HG03097 (cell line): ENCODE results near the gene KLHL29.

Source experiments
- ATAC-seq: cut with Tn5 transposase; IDR thresholded peaks from one replicate; pipeline ENCODE4 v1.9.1; 2021; ENCODE audit not compliant: unreplicated experiment, low FRiP score

KLHL29 gene

DNA sequence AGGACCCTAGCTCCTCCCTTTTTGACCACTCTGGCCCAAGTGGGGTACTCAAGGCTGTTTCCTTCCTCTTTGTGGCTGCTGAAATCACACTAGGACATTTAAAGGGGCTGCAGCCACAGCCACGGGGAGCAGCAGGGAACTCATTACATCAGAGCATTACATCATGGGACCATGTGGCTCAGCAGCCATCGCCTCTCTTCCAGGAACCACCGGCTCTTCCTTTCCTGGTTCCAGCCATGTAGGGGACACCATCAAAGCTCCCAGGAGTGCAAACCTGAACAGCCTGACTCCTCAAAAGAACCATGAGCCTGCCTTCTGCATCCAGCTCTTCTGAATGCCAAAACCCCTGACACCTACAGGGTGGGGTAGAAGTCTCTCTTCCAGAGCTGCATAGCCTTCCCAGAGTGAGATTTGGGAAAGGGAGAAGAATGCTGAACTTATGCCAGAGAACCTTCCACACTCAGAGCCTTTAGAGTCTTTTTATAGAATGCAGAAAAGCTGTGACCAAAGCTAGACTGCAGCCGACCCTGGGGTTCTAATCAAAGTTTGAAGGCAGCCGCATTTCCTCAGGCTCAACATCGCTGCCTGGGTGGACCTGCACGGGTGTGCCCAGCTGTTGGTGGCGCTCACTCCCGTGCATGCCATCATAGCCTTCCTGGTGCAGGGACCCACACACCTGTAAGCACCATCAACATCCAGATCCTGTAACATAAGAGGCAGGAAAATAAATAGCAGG lies 121.7 kb downstream of the KLHL29 start:
- no peak for ATAC-seq

DNA sequence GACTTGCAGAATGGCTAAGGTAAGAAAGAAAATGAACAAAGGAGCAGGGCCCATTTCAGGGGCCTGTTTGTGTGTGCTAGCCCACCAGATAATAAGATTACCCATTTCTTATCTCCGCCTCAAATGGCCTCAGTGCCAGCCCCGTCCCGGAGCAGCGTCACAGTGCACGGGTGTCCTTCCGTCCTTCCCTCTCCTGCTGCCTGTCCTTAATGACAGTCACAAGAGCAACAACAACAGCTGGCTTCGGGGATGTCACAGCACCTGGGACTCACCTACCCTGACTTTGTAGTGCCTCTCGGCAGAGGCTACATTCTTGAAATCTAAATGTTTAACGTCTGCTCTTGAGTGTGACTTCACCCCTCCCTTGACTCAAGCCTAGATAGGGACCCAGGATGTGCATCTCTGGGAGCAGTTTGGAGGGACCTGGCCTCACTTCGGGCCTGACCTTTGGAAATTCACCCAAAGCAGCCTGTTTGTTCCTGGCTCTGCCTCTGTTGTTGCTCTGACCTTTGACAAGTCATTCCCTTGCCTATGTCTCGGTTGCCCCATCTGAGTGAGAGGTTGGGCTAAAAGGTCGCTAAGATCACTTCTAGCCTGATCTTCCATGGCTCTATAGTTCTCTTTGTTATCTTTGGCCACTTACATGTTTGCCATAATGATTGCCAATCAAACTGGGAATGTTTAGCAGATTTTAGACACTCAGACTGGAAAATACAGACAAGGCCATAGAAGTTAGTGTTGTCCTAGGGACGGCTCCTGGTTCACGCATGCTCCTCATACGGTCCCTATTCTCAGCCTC lies 122.5 kb downstream of the KLHL29 start:
- ATAC-seq = no peak

DNA sequence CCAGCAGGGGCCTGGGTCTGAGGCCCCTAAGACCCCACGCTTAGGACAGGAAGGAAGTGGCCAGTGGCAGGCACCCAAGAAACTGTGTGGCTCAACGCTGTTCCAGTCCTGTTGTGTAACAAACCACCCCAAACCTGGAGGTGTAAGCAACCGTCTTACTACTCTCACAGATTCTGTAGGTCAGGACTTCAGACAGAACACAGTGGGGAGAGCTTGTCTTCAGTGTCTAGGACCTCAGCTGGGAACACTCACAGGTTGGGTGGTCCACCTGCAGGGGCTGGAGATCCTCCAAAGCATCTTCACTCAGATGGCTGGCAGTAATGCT lies 123.0 kb downstream of the KLHL29 start:
- no peak for ATAC-seq

DNA sequence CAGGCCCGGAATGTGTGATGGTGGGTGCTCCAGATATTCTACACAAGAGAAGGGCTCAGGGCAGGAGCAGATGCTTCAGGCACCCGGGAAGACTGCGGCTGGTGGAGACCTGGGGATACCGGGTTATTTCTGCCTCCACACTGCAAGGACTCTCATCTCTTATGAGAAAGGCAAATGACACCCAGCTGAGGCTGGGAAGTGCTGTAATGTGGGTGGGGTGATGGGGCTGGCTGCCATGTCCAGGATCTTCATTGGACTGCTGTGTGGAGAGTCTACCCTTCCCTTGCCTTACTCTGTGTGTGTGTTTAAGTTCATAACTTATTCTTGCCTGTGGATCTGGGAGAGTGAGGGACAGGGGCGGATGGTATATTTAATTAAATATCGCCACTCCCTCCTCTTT lies 124.1 kb downstream of the KLHL29 start:
- ATAC-seq = no peak

DNA sequence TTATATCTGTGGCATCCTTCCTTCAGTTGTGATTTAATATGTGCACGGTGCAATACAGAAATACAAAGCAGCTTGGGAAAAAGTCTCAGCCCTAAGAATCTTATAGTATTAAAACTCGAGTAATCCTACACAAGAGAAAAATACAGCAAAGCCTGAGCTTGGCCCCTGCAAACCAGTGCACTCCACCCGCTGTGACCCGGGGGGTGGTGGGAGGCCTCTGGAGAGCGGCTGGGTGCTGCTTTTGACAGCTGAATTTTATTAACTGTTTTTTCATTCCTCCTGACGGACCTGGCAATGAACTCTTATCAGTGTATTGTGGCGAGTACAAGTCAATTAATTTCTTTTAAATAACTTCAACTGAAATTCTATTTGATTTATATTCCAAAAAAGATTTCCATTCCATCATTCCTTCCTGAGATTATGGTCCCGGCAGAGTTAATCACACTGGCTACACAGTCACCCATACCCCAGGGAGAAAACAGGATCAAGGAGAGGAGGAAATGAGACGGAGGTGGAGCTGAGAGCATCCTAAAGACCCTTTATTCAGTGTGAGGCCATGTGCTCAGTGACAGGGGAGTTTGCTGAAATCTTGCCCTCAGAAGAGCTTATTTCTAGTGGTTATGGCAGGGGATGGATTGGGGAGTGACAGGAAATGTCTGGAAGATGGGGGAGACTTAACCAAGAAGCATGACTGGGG lies 124.8 kb downstream of the KLHL29 start:
- ATAC-seq = no peak

DNA sequence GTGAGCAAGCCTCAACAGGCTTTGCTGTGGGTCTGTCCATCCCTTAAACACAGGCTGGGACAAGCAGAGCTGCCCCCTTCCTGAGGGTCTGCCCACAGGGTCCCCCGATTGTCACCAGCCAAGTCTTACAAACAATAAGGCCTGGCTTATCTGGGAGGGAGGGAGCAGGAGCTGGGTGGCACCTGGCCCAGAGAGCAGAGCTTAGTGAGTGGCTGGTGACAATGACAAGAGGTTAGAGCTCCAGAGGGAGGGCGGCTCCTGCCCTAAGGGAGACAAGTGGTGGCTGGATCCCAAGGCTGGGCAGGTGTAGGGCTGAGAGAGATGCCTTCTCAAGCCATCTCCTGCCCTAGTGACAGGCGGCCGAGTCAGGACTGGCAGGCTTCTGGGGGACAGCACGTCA lies 125.5 kb downstream of the KLHL29 start:
- no peak for ATAC-seq

GRCh38 chr2:23512778-23513177 lies 127.8 kb downstream of the KLHL29 start:
- ATAC-seq = no peak

DNA sequence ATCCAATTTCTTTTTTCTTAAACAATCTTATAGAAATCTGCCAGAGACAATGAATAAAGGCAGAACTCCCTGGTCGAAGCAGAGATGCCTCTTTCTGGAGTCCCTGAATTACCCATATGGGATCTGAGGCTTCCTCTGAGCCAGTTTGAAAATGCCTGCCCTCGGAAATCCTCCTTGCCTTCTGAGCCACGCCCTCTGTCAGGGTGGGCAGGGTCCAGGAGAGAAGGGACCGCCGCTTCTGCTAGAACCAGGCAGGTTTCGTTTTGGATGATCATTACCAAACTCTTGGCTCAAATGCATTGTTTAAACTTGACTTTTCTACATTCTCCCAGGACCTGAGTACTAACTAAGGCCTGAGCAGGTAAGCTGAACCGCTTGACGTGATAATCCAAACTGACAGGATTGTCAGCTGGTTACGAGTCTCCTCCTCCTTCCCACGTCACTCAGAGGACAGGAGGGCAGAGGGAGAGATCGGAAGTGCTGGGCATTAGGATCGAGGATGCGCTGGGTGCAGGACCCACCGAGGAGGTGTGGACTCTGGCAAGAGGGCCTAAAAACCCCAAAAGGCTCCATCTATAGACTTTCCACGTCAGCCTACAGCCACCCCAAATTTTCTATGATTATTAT lies 128.4 kb downstream of the KLHL29 start:
- ATAC-seq = no peak

- no peak for ATAC-seq
Measured at GRCh38 chr2:23513872-23514793, 129.2 kb downstream of the KLHL29 start.

DNA sequence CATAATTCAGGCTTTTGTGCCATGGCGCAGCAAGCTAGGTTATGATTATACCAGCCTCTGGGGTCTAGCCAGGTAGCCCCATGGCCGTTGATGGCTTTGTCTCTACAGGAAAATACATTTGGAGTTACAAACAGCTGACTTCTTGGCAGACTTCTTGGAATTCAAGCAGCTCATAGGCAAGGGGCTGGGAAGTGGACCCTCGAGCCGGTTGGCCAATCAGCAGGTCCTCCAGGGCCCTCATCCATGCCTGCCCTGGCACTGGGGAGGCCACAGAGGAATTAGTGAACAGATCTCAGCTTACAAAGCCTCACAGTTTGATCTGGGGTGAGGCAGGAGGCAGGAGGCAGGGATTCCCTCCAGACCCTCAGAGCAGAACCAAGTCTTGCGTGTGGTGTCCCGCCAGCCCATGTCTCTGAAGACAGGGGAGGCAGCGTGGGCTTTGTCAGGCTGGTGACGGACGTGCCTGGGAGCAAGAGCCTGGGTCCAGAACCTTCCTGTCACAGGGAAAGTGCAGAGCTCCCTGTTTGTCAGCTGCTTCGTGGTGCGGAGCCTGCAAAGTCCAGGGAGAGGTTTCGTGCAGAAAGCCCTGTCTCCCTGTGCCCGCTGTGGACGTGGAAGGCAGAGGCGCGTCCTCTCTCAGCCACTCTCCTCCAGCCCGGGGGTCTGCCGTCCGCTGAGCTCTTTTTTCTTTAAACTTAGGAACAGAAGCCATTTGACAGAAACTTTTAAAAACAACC lies 131.7 kb downstream of the KLHL29 start:
- ATAC-seq = no peak

DNA sequence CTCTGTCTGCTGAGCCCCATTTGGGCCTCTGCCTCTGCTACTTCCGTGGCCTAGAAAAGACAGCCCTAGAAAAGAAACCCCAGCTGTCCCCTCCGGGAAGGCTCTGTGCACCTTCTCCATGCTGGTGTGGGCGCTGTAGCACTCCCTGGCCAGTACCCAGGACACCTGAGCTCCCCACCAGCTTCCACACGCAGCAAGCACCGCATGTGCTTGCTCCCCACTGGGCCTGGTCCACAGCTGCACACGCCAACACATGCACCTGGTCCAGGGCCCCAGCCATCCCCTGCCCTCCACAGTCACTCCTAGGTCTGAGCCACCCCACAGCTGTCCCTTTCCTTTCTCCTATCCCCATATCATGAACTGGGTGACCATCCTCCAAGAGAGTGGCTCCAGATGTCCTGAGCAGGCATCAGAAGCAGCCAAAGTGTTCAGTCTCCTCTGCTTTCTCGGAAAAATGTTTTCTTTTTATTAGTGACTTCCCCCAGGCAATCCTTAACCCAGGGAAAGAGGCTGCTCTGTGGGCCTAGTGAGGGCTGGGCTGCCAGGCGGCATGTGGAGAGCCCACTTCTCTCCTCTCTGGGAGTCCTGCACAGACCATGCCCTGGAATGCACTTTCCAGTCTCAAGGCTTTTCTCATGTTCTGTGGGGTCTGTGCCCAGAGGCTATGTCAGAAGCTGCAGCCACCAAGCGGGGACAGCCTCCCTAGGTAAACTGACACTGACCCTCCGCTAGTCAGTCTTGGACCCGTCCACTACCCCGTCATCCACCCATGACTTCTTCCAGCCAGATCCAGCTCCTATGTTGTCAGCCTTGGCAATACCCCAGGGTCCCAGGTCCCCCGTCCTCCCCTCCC lies 133.7 kb downstream of the KLHL29 start:
- ATAC-seq = no peak

DNA sequence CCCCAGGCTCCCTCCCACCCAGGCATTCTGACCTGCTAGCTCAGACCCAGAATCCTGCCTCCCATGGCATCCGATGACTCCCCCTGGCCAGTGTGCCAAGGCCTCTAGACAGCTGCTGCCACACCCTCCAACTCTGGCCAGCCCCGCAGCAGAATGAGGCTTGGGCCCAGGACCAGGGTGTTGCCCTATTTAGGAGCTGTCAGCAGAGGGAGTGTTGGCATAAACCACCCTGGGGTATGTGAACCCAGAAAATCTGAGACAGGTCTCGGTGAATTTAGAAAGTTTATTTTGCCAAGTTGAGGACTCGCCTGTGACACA lies 134.3 kb downstream of the KLHL29 start:
- ATAC-seq = no peak

DNA sequence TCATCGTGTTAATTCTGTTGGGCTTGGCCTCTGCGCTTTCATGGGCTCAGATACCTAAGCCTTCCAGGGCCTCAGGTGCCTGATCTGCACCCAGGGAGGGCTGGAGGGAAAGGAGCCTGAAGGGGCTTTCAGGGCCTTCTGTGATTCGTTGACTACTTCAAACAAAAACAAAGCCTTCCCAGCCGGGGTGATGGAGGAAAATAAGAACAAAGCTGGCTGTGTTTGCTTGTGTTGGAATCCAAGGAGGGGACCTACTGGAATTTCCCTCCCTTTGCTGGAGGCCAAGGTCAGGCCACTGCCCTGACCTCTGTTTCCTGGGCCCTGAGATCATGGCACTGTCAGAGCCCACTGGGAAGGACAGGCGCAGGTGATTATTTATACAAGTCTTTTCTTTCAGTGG lies 135.3 kb downstream of the KLHL29 start:
- no peak for ATAC-seq

DNA sequence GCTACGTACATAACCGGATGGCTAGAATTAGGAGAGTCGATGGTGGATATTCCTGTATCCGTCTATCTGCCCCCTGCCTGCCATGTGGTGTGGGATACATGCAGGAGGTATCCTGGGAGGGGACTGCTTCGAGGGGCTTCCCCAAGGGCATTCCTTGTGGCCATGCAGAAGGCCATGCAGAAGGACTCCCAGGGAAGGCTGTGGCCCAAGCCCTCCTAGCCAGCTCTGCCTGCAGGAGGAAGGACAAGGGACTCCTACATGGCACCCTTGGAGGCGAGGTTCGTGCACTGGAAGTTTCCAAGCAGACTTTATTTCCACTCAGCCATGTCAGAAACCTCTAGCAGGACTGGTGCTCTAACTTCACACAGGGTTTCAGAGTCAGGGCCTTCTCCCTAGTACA lies 136.1 kb downstream of the KLHL29 start:
- ATAC-seq = no peak

GRCh38 chr2:23522726-23523372 lies 137.9 kb downstream of the KLHL29 start:
- no peak for ATAC-seq

DNA sequence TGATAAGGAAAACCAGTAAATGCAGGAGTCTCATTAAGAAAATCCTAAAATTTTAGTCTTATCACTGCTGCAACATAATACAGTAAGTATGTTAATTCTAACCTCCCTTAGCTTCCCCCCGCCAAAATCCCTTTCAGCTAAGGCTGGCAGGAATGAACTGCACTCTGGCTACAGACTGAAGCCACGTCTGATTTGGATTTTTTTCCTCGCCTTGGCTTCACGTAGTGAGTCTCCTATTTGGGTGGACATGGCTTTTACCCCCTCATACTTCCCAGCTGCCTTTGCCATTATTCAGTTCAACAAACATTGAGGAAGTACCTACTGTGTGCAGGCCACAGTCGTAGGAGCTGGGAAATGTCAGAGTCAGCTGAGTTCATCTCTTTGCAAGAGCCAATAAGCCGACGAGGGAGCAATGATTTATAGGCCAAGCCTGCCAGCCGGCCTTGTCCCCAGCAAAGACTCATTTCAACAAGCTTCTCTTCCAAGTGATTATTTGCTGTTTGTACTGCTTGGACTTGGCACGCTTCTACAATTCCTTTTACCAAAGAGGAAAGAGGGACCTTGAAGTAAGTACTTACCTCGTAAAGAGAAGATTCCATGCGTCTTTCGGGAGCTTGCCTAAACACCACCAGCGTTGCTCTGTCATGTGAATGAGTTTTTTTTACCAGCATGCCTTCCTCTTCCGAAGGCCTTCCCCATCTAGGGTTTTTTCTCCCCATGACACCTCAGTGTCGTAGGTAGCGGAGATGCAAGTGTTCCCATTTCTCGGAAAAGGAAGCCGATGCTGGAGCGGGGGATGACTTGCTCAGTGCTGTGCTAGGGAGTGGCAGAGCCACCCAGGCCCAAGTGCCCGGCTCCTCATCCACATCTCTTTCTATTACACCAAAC lies 138.6 kb downstream of the KLHL29 start:
- ATAC-seq = no peak

GRCh38 chr2:23524261-23524706 lies 139.3 kb downstream of the KLHL29 start:
- no peak for ATAC-seq
